Posterior vena cava (tissue), 2 donors: ENCODE measurements around the gene RASL10A. TPM values are rescaled to one million over a fixed set of nuclear protein-coding genes. Genes with fewer than 3 reads are reported as not detected.
"Not testable (repeated sequence)": the region's sequence is repeated elsewhere in the genome, so short reads cannot be mapped to it uniquely, and the experiment has no call there.

Experiments
- DNase-seq: peaks from one replicate; pipeline ENCODE4 v3.0.0-alpha.2; 2020; ENCODE audit warnings: low spot score
- intact Hi-C, 2 donors: fragments of 100-400 bp; cut with DNase I; formaldehyde crosslinking; loops; one replicate each; pipeline versions ENCODE4 v1.14.1 to v1.14.2; 2022 to 2023
- long read RNA-seq, 2 donors: library from polyadenylated mRNA; unstranded; transcript quantifications; one replicate each; pipeline ENCODE4 v2.0.0, GENCODE V29; 2020 to 2021
- total RNA-seq, 2 donors: library from RNA; stranded (reverse); fragmentation: NEBNext Ultra II Directional; extraction: Animal tissue kit (Norgen Biotek cat#: 25700); gene quantifications; one replicate each; pipeline ENCODE4 v1.2.1, GENCODE V29; 2021
- donor health status: DM: yes; HTN: yes; CAD: no.
- donor health status: DM: yes; HTN: yes; CAD: no.

Gene RASL10A
- total RNA-seq, result 1 to 10 TPM in 1 of 2 donors, under 1 TPM in 1; 0.71 to 1.9 TPM
- long read RNA-seq, donor 1, partial matches to known transcripts, result 0 of 1 reads
- long read RNA-seq, donor 1, other reads (novel, unspliced or antisense), result 0 of 1 reads
- long read RNA-seq, donor 2, result 0 reads

DNA sequence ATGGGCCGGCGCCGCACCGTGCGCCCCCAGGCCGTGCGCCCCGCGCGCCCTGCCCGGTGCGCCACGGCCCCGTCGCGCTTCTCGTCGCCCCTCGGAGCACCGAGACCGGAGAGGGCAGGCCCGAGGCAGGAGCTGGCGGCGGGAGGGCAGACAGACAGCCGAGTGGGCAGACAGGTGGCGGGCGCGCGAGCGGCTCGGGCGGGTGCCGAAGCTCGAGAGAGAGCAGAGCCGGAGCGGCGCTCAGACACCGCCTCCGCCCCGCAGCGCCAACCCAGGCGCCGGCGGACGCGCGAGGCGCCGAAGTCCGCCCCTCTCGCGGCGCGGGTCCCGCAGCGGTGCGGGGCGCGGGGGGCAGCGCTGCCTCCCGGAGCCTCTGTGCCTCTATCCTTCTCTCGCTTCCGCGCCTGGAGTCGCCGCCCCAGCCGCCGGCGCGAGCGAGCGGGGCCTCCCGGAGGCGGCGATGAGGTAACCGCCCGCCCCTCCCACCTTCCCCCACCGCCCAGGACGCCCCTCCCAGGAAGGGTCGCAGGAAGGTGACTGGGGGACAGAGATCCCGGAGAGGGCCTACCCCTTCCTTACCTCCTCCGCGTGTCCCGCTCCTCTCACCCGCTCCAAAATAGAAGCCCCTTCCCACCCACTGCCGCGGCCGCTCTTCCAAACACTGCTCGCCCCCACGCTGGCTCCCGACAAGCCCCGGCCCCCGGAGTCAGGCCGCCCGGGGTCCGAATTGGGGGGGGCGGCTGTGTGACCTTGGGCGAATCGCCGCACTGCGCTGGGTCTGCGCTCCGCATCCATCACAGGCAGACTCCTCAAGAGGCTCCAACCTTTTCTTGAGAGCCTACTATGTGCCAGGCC lies at the start of gene RASL10A:
RASL10A (minus strand) TSS at position 412 of the 855 bp plus-strand sequence. CDS start 451 bp downstream, outside the sequence.
- no peak for DNase-seq
- intact Hi-C loops, result no loop called here

DNA sequence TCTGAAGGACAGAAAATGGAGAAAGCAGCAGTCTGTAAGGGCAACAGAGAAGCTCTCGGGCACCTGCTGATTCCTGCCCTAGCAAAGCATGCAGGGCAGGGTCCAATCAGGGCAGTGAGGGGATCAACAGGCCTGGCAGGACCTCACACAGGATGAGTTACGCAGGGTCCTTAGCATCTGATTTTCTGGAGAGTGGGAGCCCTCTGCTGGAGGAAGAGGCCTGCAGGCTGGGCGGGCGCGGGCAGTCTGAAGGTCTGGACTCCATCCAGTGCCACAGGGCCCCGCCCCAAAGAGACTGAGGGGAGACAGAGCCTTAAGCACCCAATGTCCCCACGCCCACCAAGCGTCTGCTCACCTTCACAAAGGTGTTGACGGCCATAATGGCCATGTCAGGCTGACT lies 44.0 kb upstream of the RASL10A start:
- intact Hi-C loops, result no loop called here
- no peak for DNase-seq

DNA sequence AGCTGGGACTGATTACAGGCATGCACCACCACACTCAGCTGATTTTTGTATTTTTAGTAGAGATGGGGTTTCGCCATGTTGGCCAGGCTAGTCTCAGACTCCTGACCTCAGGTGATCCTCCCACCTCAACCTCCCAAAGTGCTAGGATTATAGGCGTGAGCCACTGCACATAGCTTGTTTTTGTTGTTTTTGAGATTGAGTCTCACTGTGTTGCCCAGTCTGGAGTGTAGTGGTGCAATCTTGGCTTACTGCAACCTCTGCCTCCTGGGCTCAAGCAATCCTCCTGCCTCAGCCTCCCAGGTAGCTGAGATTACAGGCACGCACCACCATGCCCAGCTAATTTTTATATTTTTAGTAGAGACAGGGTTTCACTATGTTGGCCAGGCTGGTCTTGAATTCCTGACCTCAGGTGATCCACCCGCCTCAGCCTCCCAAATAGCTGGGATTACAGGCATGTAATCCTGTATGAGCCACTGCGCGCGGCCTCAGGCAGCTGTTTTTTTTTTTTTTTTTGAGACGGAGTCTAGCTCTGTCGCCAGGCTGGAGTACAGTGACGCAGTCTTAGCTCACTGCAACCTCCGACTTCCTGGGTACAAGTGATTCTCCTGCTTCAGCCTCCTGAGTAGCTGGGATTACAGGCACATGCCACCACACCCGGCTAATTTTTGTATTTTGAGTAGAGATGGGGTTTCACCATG lies 41.8 kb upstream of the RASL10A start:
- DNase-seq, intact Hi-C loops: not testable (repeated sequence)

GRCh38 chr22:29353860-29354259 lies 38.4 kb upstream of the RASL10A start:
- no peak for DNase-seq
- intact Hi-C loops, result no loop called here

- intact Hi-C loops, result no loop called here
- no peak for DNase-seq
Observed at GRCh38 chr22:29353286-29353685, 37.8 kb upstream of the RASL10A start.

- intact Hi-C loops, result no loop called here
- DNase-seq, result no peak
Observed at GRCh38 chr22:29352778-29353177, 37.3 kb upstream of the RASL10A start.

- DNase-seq, result no peak
- intact Hi-C loops, result no loop called here
Observed at GRCh38 chr22:29351891-29352290, 36.4 kb upstream of the RASL10A start.

DNA sequence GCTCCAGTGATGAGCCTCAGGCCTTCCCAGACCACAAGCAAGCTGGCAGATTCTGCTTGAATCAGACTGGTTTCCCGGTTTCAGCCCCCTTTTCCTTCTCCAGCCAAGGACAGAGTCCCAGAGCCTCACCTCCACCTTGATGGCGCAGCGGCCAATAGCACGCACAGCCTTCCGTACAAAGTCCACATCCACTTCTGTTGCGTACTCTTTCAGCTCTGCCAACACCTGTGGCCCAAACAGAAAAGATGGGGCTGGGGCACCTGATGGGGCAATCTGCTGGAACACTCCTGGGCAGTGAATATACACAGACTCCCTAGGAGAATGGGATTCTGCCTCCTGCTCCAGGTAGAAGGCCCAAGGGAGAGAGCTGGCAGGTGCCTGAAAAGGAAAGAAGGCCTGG lies 35.5 kb upstream of the RASL10A start:
- intact Hi-C loops, result no loop called here
- DNase-seq, result no peak

DNA sequence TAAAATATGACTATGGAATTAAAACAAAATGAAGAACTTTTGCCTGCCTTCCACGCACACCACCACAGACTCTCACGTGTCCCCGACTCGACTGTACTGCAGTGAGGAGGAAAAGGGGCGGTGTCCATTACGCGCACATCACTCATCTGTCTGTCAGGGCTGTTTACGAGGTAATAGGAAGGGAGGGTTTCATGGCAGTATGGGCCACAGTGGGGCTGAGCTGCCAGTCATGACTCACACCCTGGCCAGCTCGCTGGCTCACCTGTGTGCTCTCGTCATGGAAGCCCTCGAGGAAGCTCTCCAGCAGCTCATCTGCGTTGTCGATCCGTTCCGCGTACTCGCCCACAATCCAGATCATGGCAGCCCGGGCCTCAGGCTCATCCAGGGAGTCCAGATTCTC lies 33.5 kb upstream of the RASL10A start:
- intact Hi-C loops, result no loop called here
- no peak for DNase-seq

GRCh38 chr22:29348041-29348440 lies 32.5 kb upstream of the RASL10A start:
- no peak for DNase-seq
- intact Hi-C loops, result no loop called here

DNA sequence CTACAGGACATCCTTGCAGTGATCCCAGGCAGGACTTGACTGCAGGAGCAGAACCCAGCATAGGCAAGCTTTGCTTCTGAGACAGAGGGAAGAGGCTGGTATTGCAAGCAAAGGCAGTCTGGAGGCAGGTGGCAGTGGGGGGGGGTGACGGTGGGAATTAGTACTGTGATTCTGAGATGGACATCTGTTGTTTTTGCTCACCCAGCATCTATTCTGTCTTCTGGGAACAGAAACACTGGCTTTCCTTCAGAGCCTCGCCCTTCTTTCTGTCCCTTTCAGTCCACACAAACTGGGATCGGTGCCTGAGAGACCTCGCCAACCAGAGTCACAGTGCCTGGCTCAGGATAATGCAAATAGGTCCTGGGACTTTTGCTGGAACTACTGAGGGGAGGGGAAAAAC lies 31.2 kb upstream of the RASL10A start:
- no peak for DNase-seq
- intact Hi-C loops, result no loop called here

DNA sequence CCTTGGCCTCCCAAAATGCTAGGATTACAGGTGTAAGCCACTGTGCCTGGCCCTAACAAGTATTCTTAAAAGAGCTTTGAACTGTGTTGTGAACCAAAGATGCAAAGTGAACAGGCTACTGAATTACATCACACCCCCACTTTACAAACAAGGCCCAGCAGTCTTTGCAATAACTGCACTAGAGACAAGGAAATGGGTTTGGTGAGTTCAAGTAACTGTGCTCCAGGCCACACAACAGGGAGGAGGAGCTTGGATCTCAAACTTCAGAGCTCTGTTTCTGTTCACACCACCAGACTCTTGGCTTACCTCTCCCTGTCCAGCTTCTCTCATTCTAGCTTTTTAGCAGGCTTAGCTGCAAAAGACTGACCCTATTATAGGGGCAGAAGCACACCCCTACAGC lies 30.4 kb upstream of the RASL10A start:
- intact Hi-C loops, result no loop called here
- DNase-seq, result no peak

GRCh38 chr22:29344889-29345288 lies 29.4 kb upstream of the RASL10A start:
- DNase-seq, intact Hi-C loops: not testable (repeated sequence)

- no peak for DNase-seq
- intact Hi-C loops, result no loop called here
Observed at GRCh38 chr22:29344137-29344536, 28.6 kb upstream of the RASL10A start.

DNA sequence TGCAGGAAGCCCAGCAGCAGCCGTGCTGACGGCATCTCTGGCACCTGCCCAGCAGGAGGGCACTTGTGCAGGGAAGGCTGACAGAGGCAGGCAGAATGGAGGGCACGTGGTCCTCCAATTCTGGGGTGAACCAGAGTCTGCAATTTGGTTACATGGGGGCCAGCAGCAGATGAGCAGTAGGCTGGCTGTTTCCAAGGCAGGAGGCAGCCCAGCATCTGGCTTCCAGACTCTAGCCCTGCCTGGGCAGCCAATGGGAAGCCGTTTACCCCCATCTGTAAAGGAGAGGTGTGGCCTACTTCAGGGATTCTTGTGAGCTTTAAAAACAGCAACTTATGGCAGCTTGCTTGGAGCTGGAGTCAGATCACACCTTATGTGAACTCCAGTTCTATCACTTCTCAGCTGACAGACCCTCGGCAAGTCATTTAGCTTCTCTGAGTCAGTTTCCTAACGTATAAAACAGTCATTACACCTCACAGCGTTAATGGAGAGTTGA lies 27.9 kb upstream of the RASL10A start:
- no peak for DNase-seq
- intact Hi-C loops, result no loop called here

DNA sequence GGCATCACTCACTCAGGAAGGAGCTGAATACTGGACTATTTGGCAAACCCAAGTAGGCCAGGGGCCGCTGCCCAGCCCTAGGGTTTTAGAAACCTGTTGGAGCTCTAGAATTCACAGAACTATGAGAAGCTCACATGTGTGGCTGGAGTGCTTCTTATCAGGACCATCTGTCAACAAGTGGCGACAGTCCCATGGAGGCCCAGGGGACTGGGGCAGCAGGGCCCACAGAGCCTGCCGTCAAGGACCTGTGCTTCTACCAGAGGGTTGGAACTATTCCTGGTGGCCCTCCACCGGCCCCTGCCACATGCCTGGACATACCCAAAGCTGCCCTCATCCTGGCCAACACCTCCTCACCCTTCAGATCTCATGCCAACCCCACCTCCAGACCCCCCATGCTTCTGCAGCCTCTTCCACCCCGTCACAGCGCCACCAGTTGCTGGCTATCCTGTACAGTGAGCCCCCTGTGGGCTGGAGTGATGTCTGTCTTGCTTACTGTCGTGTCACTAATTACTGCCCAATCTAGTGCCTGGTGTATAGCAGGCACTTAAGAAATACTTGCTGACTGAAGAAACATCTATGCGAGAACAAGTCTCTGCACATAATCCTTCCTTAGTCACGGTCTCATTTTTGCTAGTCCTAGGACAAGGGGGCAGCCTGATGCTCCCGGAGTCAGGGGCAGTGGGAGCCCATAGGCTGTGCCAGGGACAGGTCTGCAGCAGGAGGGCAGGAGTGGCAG lies 27.2 kb upstream of the RASL10A start:
- no peak for DNase-seq
- intact Hi-C loops, result no loop called here

- intact Hi-C loops, result no loop called here
- DNase-seq, result no peak
Observed at GRCh38 chr22:29342177-29342576, 26.7 kb upstream of the RASL10A start.

DNA sequence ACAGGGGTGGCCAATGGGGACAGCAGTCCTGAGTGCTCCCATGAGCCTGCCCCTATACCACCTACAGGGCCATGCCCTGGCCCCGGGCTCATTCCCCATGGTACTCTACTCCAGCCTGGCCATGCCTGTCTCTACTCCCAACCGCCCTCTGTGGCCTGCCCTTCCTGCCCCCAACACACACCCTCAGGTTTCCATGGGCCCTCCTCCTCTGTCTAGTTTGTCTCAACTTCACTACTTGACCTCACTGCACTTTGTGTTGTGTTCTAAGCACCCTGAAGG lies 26.3 kb upstream of the RASL10A start:
- DNase-seq, result no peak
- intact Hi-C loops, result no loop called here

DNA sequence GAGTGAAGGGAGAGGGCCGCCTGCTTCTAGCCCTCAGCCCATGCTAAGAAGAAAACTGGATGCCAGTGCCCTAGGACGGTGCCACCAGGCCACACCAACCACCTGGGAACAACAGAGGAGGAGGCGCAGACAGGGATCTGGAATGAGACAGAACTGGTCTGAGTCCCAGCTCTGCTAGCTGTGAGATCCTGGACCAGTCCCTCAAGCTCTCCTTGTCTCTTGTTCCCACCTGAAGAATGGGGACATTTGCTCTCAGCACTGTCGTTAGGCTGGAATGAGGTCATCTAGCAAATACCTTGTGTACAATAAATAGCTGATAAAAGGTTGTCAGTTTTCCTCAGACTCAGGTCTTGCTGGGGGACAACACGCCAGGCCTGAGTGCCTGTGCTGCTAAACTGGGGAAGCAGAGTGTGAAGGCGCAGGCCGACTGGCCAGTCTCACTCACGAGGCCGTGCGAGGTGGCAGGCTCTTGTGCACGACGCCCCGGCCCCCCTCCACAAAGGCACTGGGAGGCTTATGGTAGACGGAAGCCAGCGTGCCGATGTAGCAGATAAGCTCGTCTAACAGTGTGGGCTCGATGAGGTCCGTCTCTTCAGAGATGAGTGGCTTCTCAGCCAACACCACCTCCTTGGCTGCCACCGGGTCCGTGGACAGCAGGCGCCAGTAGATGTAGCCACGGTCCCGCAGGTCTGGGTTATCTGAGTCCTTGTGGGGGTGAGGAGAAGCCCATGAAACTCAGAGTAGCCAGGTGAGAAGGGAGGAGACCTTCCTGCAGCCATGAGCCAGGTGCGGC lies 25.8 kb upstream of the RASL10A start:
- DNase-seq, result no peak

More for the DNA sequence above, 25.8 kb upstream of the RASL10A start:
- intact Hi-C loops, result no loop called here
